Activated CD8-positive, alpha-beta T cell treated with anti-CD3 and anti-CD28 coated beads, Interleukin-2, amount 10 ng/mL, durations not matched to agents 7 days and 5 days (primary cell): ENCODE measurements around the gene FMO1. TPM values are rescaled to one million over a fixed set of nuclear protein-coding genes. Genes with fewer than 3 reads are reported as not detected.

Experiments
- ATAC-seq: fragments of 150-1000 bp; cut with Tn5 transposase; one replicate; pipeline ENCODE4 v1.10.0; 2021; ENCODE audit warnings: moderate library complexity
- CTCF ChIA-PET: fragments of 350-600 bp; sonication (Branson Sonifier 250); formaldehyde crosslinking; loops from one replicate; lab custom pipeline; 2021; ENCODE audit warnings: antibody characterized with exemption; lab: Charles Lee
- POLR2A ChIA-PET: fragments of 350-600 bp; sonication (Branson Sonifier 250); formaldehyde crosslinking; loops from one replicate; lab custom pipeline; 2021; ENCODE audit warnings: antibody characterized with exemption; lab: Charles Lee
- DNase-seq: peaks from one replicate; pipeline ENCODE4 v3.0.0-alpha.2; 2020
- H3K27ac Mint-ChIP-seq: one replicate; pipeline ENCODE4 v1.8.0; 2021; ENCODE audit warnings: mild to moderate bottlenecking, mixed read lengths
- H3K27me3 Mint-ChIP-seq: one replicate; pipeline ENCODE4 v1.8.0; 2021; ENCODE audit warnings: low read depth, mixed read lengths
- H3K36me3 Mint-ChIP-seq: one replicate; pipeline ENCODE4 v1.8.0; 2021; ENCODE audit warnings: low read depth, mixed read lengths
- H3K4me1 Mint-ChIP-seq: one replicate; pipeline ENCODE4 v1.8.0; 2021; ENCODE audit warnings: low read depth, mixed read lengths
- H3K4me3 Mint-ChIP-seq: one replicate; pipeline ENCODE4 v1.8.0; 2021; ENCODE audit warnings: mild to moderate bottlenecking, mixed read lengths
- H3K9me3 Mint-ChIP-seq: one replicate; pipeline ENCODE4 v1.8.0; 2022; ENCODE audit warnings: mixed read lengths; ENCODE audit not compliant: insufficient read depth
- total RNA-seq, 2 experiments: library from RNA; stranded (reverse); gene quantifications; one replicate each; pipeline ENCODE4 v1.2.3, GENCODE V29; 2021

The FMO1 gene
- total RNA-seq, 2 experiments from 2014 or later, result not detected

- POLR2A ChIA-PET, result no interaction called here
- Mint-ChIP-seq H3K27ac (no peak overlapping the region), H3K36me3 (no peaks in the 10 kb centered on the region), H3K4me1 (no peaks in the 10 kb centered on the region), H3K9me3 (no peaks in the 10 kb centered on the region), H3K27me3 (peaks cover 12% of the 10 kb centered on the region), H3K4me3 (no peak overlapping the region)
- ATAC-seq, result no peak
- CTCF ChIA-PET, result interaction anchor here (2.0 to 2.6 kb wide), 2 partner anchors 14 to 55 kb away, joined by 6 to 11 read pairs; partner anchors contain the start of gene FMO4
- no peak for DNase-seq
Measured at GRCh38 chr1:171258943-171259342, 10.6 kb downstream of the FMO1 start.

GRCh38 chr1:171261336-171261735 is 13.0 kb downstream of the FMO1 start:
- H3K27me3 Mint-ChIP-seq, result peaks cover 4% of the 10 kb centered on the region
- ATAC-seq (no peak), DNase-seq (no peak)
- H3K9me3 Mint-ChIP-seq, result no peaks in the 10 kb centered on the region
- no peaks in the 10 kb centered on the region for H3K4me1 Mint-ChIP-seq
- H3K27ac Mint-ChIP-seq, result no peak overlapping the region
- ChIA-PET CTCF (no interaction called here), POLR2A (no interaction called here)
- H3K36me3 Mint-ChIP-seq, result no peaks in the 10 kb centered on the region
- H3K4me3 Mint-ChIP-seq, result no peak overlapping the region

GRCh38 chr1:171263901-171264300 is 15.6 kb downstream of the FMO1 start:
- Mint-ChIP-seq H3K27me3 (peaks cover 14% of the 10 kb centered on the region), H3K4me1 (no peaks in the 10 kb centered on the region), H3K9me3 (no peaks in the 10 kb centered on the region), H3K4me3 (no peak overlapping the region), H3K27ac (no peak overlapping the region), H3K36me3 (no peaks in the 10 kb centered on the region)
- no peak for ATAC-seq
- DNase-seq, result no peak
- ChIA-PET POLR2A (no interaction called here), CTCF (interaction anchor here (0.6 to 1.3 kb wide), 2 partner anchors 19 to 1552 kb away, joined by 3 to 4 read pairs; no protein-coding TSS in a partner anchor)

- H3K9me3 Mint-ChIP-seq, result no peaks in the 10 kb centered on the region
- DNase-seq (no peak), ATAC-seq (no peak)
- CTCF ChIA-PET, result no interaction called here
- no peak overlapping the region for H3K4me3 Mint-ChIP-seq
- H3K4me1 Mint-ChIP-seq, result no peaks in the 10 kb centered on the region
- no peaks in the 10 kb centered on the region for H3K36me3 Mint-ChIP-seq
- POLR2A ChIA-PET, result no interaction called here
- H3K27me3 Mint-ChIP-seq, result peaks cover 16% of the 10 kb centered on the region
- H3K27ac Mint-ChIP-seq, result no peak overlapping the region
Measured at GRCh38 chr1:171265686-171266085, 17.4 kb downstream of the FMO1 start.

- Mint-ChIP-seq H3K27me3 (peaks cover 20% of the 10 kb centered on the region), H3K36me3 (no peaks in the 10 kb centered on the region), H3K9me3 (no peaks in the 10 kb centered on the region), H3K27ac (no peak overlapping the region), H3K4me1 (no peaks in the 10 kb centered on the region), H3K4me3 (no peak overlapping the region)
- CTCF ChIA-PET, result no interaction called here
- no peak for DNase-seq
- ATAC-seq, result no peak
- POLR2A ChIA-PET, result no interaction called here
Measured at GRCh38 chr1:171266930-171267329, 18.6 kb downstream of the FMO1 start.

GRCh38 chr1:171267391-171267790 is 19.1 kb downstream of the FMO1 start:
- DNase-seq (no peak), ATAC-seq (no peak)
- no peaks in the 10 kb centered on the region for H3K9me3 Mint-ChIP-seq
- ChIA-PET CTCF (no interaction called here), POLR2A (no interaction called here)
- H3K4me3 Mint-ChIP-seq, result no peak overlapping the region
- no peak overlapping the region for H3K27ac Mint-ChIP-seq
- H3K27me3 Mint-ChIP-seq, result peaks cover 20% of the 10 kb centered on the region
- H3K4me1 Mint-ChIP-seq, result no peaks in the 10 kb centered on the region
- no peaks in the 10 kb centered on the region for H3K36me3 Mint-ChIP-seq

- Mint-ChIP-seq H3K27ac (no peak overlapping the region), H3K4me1 (no peaks in the 10 kb centered on the region), H3K4me3 (no peak overlapping the region), H3K9me3 (no peaks in the 10 kb centered on the region), H3K27me3 (peaks cover 25% of the 10 kb centered on the region), H3K36me3 (no peaks in the 10 kb centered on the region)
- ATAC-seq (no peak), DNase-seq (no peak)
- CTCF ChIA-PET, result interaction anchor here (0.9 to 1.3 kb wide), 2 partner anchors 25 to 43 kb away, joined by 3 to 4 read pairs; no protein-coding TSS in a partner anchor
- POLR2A ChIA-PET, result no interaction called here
Measured at GRCh38 chr1:171270806-171271205, 22.5 kb downstream of the FMO1 start.

GRCh38 chr1:171277534-171277933 is 29.2 kb downstream of the FMO1 start:
- Mint-ChIP-seq H3K4me3 (no peak overlapping the region), H3K9me3 (no peaks in the 10 kb centered on the region), H3K27me3 (peaks cover 29% of the 10 kb centered on the region), H3K27ac (no peak overlapping the region), H3K4me1 (no peaks in the 10 kb centered on the region), H3K36me3 (no peaks in the 10 kb centered on the region)
- ATAC-seq, result no peak
- DNase-seq, result no peak
- ChIA-PET POLR2A (no interaction called here), CTCF (interaction anchor here (1.3 kb wide), 1 partner anchor 36 kb away, joined by 5 read pairs; the partner anchor contains the start of gene FMO4)

GRCh38 chr1:171279234-171279633 is 30.9 kb downstream of the FMO1 start:
- no peaks in the 10 kb centered on the region for H3K9me3 Mint-ChIP-seq
- ATAC-seq, result no peak
- no peak for DNase-seq
- no peak overlapping the region for H3K4me3 Mint-ChIP-seq
- H3K4me1 Mint-ChIP-seq, result no peaks in the 10 kb centered on the region
- H3K27me3 Mint-ChIP-seq, result peaks cover 26% of the 10 kb centered on the region
- CTCF ChIA-PET, result no interaction called here
- POLR2A ChIA-PET, result no interaction called here
- H3K36me3 Mint-ChIP-seq, result no peaks in the 10 kb centered on the region
- H3K27ac Mint-ChIP-seq, result no peak overlapping the region

GRCh38 chr1:171279678-171280077 is 31.4 kb downstream of the FMO1 start:
- ChIA-PET CTCF (no interaction called here), POLR2A (no interaction called here)
- H3K4me3 Mint-ChIP-seq, result no peak overlapping the region
- H3K4me1 Mint-ChIP-seq, result no peaks in the 10 kb centered on the region
- H3K36me3 Mint-ChIP-seq, result no peaks in the 10 kb centered on the region
- H3K27ac Mint-ChIP-seq, result no peak overlapping the region
- DNase-seq, result no peak
- ATAC-seq, result no peak
- H3K27me3 Mint-ChIP-seq, result peaks cover 26% of the 10 kb centered on the region
- no peaks in the 10 kb centered on the region for H3K9me3 Mint-ChIP-seq

- ChIA-PET POLR2A (no interaction called here), CTCF (interaction anchor here (1.5 to 2.0 kb wide), 2 partner anchors 33 to 35 kb away, joined by 3 to 6 read pairs; partner anchors contain the start of gene FMO4)
- H3K4me3 Mint-ChIP-seq, result no peak overlapping the region
- no peaks in the 10 kb centered on the region for H3K4me1 Mint-ChIP-seq
- DNase-seq (no peak), ATAC-seq (no peak)
- no peaks in the 10 kb centered on the region for H3K36me3 Mint-ChIP-seq
- H3K9me3 Mint-ChIP-seq, result no peaks in the 10 kb centered on the region
- no peak overlapping the region for H3K27ac Mint-ChIP-seq
- H3K27me3 Mint-ChIP-seq, result peaks cover 26% of the 10 kb centered on the region
Measured at GRCh38 chr1:171280599-171280998, 32.3 kb downstream of the FMO1 start.

GRCh38 chr1:171286032-171286705 is 37.9 kb downstream of the FMO1 start:
- H3K4me1 Mint-ChIP-seq, result no peaks in the 10 kb centered on the region
- ChIA-PET CTCF (interaction anchor here (2.1 kb wide), 1 partner anchor 27 kb away, joined by 8 read pairs; the partner anchor contains the start of gene FMO4), POLR2A (no interaction called here)
- no peaks in the 10 kb centered on the region for H3K9me3 Mint-ChIP-seq
- no peaks in the 10 kb centered on the region for H3K36me3 Mint-ChIP-seq
- DNase-seq, result no peak
- no peak overlapping the region for H3K27ac Mint-ChIP-seq
- H3K4me3 Mint-ChIP-seq, result no peak overlapping the region
- ATAC-seq, result no peak
- peaks cover 14% of the 10 kb centered on the region for H3K27me3 Mint-ChIP-seq
